SH-SY5Y (cell line): ENCODE measurements around the gene CEP70.

ENCODE experiments used
- GATA2 ChIP-seq: IDR thresholded peaks from 2 replicates; pipeline ENCODE4 v1.6.1; 2011; ENCODE audit warnings: mild to moderate bottlenecking, low read depth, low read length
- GATA3 ChIP-seq: IDR thresholded peaks from 2 replicates; pipeline ENCODE4 v1.6.1; 2011; ENCODE audit warnings: low read depth, mild to moderate bottlenecking, low read length, moderate library complexity

- TF ChIP-seq GATA2 (no peak), GATA3 (no peak)
Measured at GRCh38 chr3:138468451-138468850, 125.6 kb downstream of the CEP70 start.
